SK-N-SH treated with all-trans-retinoic acid at 6 μM for 48 hours (cell line): ENCODE data around the gene IER3.
A peak's percentile ranks its signal among the peaks of the same experiment; 100 is the strongest.
"Not testable (repeated sequence)": the region's sequence is repeated elsewhere in the genome, so short reads cannot be mapped to it uniquely, and the experiment has no call there.

Experiments
- ATAC-seq: fragments of 200-7000 bp; cut with Tn5 transposase; 3 replicates; pipeline ENCODE4 v1.9.1; 2020; ENCODE audit warnings: mild to moderate bottlenecking, moderate library complexity
- ARNTL ChIP-seq: fragments of 450-650 bp; formaldehyde crosslinking; IDR thresholded peaks from 2 replicates; pipeline ENCODE4 v1.5.0; 2020; ENCODE audit warnings: low read depth, mild to moderate bottlenecking, moderate library complexity, borderline replicate concordance
- CREB5 ChIP-seq: fragments of 250-450 bp; sonication (Bioruptor Pico); IDR thresholded peaks from 2 replicates; pipeline ENCODE4 v1.5.1; 2020; ENCODE audit warnings: low read depth, mild to moderate bottlenecking, moderate library complexity
- CSDC2 ChIP-seq: fragments of 250-450 bp; sonication (Bioruptor Pico); IDR thresholded peaks from 2 replicates; pipeline ENCODE4 v1.5.0; 2020; ENCODE audit warnings: mild to moderate bottlenecking, moderate library complexity
- CSRNP3 ChIP-seq: fragments of 250-450 bp; sonication (Bioruptor Pico); IDR thresholded peaks from 2 replicates; pipeline ENCODE4 v1.5.1; 2021; ENCODE audit warnings: mild to moderate bottlenecking, moderate library complexity
- ESRRG ChIP-seq: fragments of 250-450 bp; sonication (Bioruptor Pico); IDR thresholded peaks from 2 replicates; pipeline ENCODE4 v1.6.1; 2021; ENCODE audit warnings: mild to moderate bottlenecking
- GLIS3 ChIP-seq: fragments of 250-450 bp; sonication (Bioruptor Pico); IDR thresholded peaks from 2 replicates; pipeline ENCODE4 v1.5.0; 2020; ENCODE audit warnings: mild to moderate bottlenecking, moderate library complexity
- ISL1 ChIP-seq: fragments of 250-450 bp; sonication (Bioruptor Pico); IDR thresholded peaks from 2 replicates; pipeline ENCODE4 v2.1.2; 2022; ENCODE audit warnings: mild to moderate bottlenecking, moderate library complexity
- OSR1 ChIP-seq: fragments of 250-450 bp; sonication (Bioruptor Pico); IDR thresholded peaks from 2 replicates; pipeline ENCODE4 v1.8.0; 2022; ENCODE audit warnings: moderate library complexity, mild to moderate bottlenecking, inconsistent platforms
- PATZ1 ChIP-seq: fragments of 250-450 bp; sonication (Bioruptor Pico); IDR thresholded peaks from 2 replicates; pipeline ENCODE4 v1.8.0; 2020; ENCODE audit warnings: mild to moderate bottlenecking, moderate library complexity, borderline replicate concordance
- POU6F1 ChIP-seq: fragments of 250-450 bp; sonication (Bioruptor Pico); IDR thresholded peaks from 2 replicates; pipeline ENCODE4 v1.8.0; 2021; ENCODE audit warnings: low read depth, mild to moderate bottlenecking, moderate library complexity, borderline replicate concordance
- PPARA ChIP-seq: fragments of 250-450 bp; sonication (Bioruptor Pico); IDR thresholded peaks from 2 replicates; pipeline ENCODE4 v1.5.0; 2020; ENCODE audit warnings: mild to moderate bottlenecking, borderline replicate concordance
- RARB ChIP-seq: fragments of 250-450 bp; sonication (Bioruptor Pico); IDR thresholded peaks from 2 replicates; pipeline ENCODE4 v1.8.0; 2021; ENCODE audit warnings: mild to moderate bottlenecking, moderate library complexity
- TCF4 ChIP-seq: fragments of 250-450 bp; sonication (Bioruptor Pico); IDR thresholded peaks from 2 replicates; pipeline ENCODE4 v1.8.0; 2021; ENCODE audit warnings: mild to moderate bottlenecking, moderate library complexity, borderline replicate concordance
- TSHZ2 ChIP-seq: fragments of 250-450 bp; sonication (Bioruptor Pico); IDR thresholded peaks from 2 replicates; pipeline ENCODE4 v1.5.0; 2020; ENCODE audit warnings: mild to moderate bottlenecking, moderate library complexity
- ZC3H10 ChIP-seq: fragments of 250-450 bp; sonication (Bioruptor Pico); IDR thresholded peaks from 2 replicates; pipeline ENCODE4 v1.5.1; 2021; ENCODE audit warnings: mild to moderate bottlenecking, moderate library complexity
- ZFP3 ChIP-seq: fragments of 250-450 bp; sonication (Bioruptor Pico); IDR thresholded peaks from 2 replicates; pipeline ENCODE4 v1.5.0; 2020; ENCODE audit warnings: mild to moderate bottlenecking, moderate library complexity
- ZFP30 ChIP-seq: fragments of 450-650 bp; formaldehyde crosslinking; IDR thresholded peaks from 2 replicates; pipeline ENCODE4 v1.5.0; 2022; ENCODE audit warnings: mild to moderate bottlenecking, moderate library complexity
- ZNF70 ChIP-seq: fragments of 450-650 bp; formaldehyde crosslinking; IDR thresholded peaks from 2 replicates; pipeline ENCODE4 v1.5.0; 2020; ENCODE audit warnings: mild to moderate bottlenecking, moderate library complexity

IER3 gene

GRCh38 chr6:30722280-30723112 is 21.9 kb downstream of the IER3 start:
- ATAC-seq, result peak; percentile 0; the same call in 1 of the 3 replicates
- no peak for TF ChIP-seq TCF4 (CRISPR knock-in tag)
- TF ChIP-seq ZC3H10 (CRISPR knock-in tag), result no peak
- no peak for TF ChIP-seq CSDC2
- no peak for TF ChIP-seq TSHZ2
- no peak for TF ChIP-seq ZFP30
- TF ChIP-seq ZNF70 (CRISPR knock-in tag), result no peak
- no peak for TF ChIP-seq ISL1 (CRISPR knock-in tag)
- TF ChIP-seq, all 23 proteins: peak for 0

GRCh38 chr6:30722025-30722279 is 22.4 kb downstream of the IER3 start:
- ATAC-seq, result not testable (repeated sequence)

- ATAC-seq, result peak; percentile 14
Measured at GRCh38 chr6:30721198-30722024, 22.9 kb downstream of the IER3 start.

GRCh38 chr6:30720738-30721197 is 23.6 kb downstream of the IER3 start:
- ATAC-seq, result no peak
- peak; percentile 91 for TF ChIP-seq GLIS3 (CRISPR knock-in tag)
- peak; percentile 26; the same call in 1 of the 2 replicates for TF ChIP-seq ESRRG (CRISPR knock-in tag)
- no peak for TF ChIP-seq TSHZ2
- no peak for TF ChIP-seq ISL1 (CRISPR knock-in tag)
- TF ChIP-seq RARB (CRISPR knock-in tag), result 0 out of 2 replicates have a peak, but pooled peaks have one; percentile 20
- TF ChIP-seq ZNF70 (CRISPR knock-in tag), result no peak
- no peak for TF ChIP-seq PPARA (CRISPR knock-in tag)
- TF ChIP-seq CREB5 (CRISPR knock-in tag), result peak; percentile 23; the same call in 1 of the 2 replicates
- peak; percentile 27; the same call in 1 of the 2 replicates for TF ChIP-seq TCF4 (CRISPR knock-in tag)
- no peak for TF ChIP-seq ZFP3 (CRISPR knock-in tag)
- TF ChIP-seq ZFP30, result no peak
- no peak for TF ChIP-seq PATZ1 (CRISPR knock-in tag)
- 0 out of 2 replicates have a peak, but pooled peaks have one; percentile 18 for TF ChIP-seq CSRNP3 (CRISPR knock-in tag)

More at GRCh38 chr6:30721198-30722024, 22.9 kb downstream of the IER3 start:
- TF ChIP-seq ZFP30, result peak; percentile 47; the same call in 1 of the 2 replicates
- TF ChIP-seq PPARA (CRISPR knock-in tag), result no peak
- TF ChIP-seq ESRRG (CRISPR knock-in tag), result peak; percentile 67; the same call in 1 of the 2 replicates
- 0 out of 2 replicates have a peak, but pooled peaks have one; percentile 28 for TF ChIP-seq RARB (CRISPR knock-in tag)
- TF ChIP-seq ZFP3 (CRISPR knock-in tag), result 0 out of 2 replicates have a peak, but pooled peaks have one; percentile 36
- peak; percentile 75; the same call in 1 of the 2 replicates for TF ChIP-seq GLIS3 (CRISPR knock-in tag)
- TF ChIP-seq ZNF70 (CRISPR knock-in tag), result peak; percentile 34; the same call in 1 of the 2 replicates
- 0 out of 2 replicates have a peak, but pooled peaks have one; percentile 45 for TF ChIP-seq ARNTL (CRISPR knock-in tag)
- TF ChIP-seq OSR1 (CRISPR knock-in tag), result no peak
- no peak for TF ChIP-seq CSDC2
- TF ChIP-seq POU6F1 (CRISPR knock-in tag), result 0 out of 2 replicates have a peak, but pooled peaks have one; percentile 18
- TF ChIP-seq, all 23 proteins: peak for 8
